Brain microvascular endothelial cell (primary cell): Measurements from ENCODE around the gene IDE.

Experiments
- DNase-seq: peaks from one replicate; pipeline ENCODE4 v3.0.0-alpha.2; 2020
- H3K27ac ChIP-seq: fragments of 250-450 bp; sonication (Bioruptor Pico); 2 replicates; pipeline ENCODE4 v1.5.1; 2020; ENCODE audit warnings: mild to moderate bottlenecking, moderate library complexity
- H3K27me3 ChIP-seq: fragments of 250-450 bp; sonication (Bioruptor Pico); replicated peaks from 2 replicates; pipeline ENCODE4 v1.5.1; 2020; ENCODE audit warnings: mild to moderate bottlenecking
- H3K36me3 ChIP-seq: fragments of 250-450 bp; sonication (Bioruptor Pico); replicated peaks from 2 replicates; pipeline ENCODE4 v1.5.1; 2020; ENCODE audit warnings: mild to moderate bottlenecking
- H3K4me3 ChIP-seq: 2 replicates; pipeline ENCODE4 v1.5.1; 2011; ENCODE audit warnings: low read depth, mild to moderate bottlenecking, control low read depth, low read length, moderate library complexity
- in situ Hi-C: cut with HindIII; loops from 2 replicates; pipeline ENCODE4 v1.10.0; 2017; ENCODE audit warnings: low sequenced_read_pairs, low pct_ligation_motif_present
- TF ChIP-seq, protein P1 (sequence below): IDR thresholded peaks from 2 replicates; pipeline ENCODE4 v1.5.1; 2011; ENCODE audit warnings: low read depth, mild to moderate bottlenecking, moderate library complexity, low read length, control low read depth, inconsistent platforms; ENCODE audit errors: missing control alignments

IDE gene

DNA sequence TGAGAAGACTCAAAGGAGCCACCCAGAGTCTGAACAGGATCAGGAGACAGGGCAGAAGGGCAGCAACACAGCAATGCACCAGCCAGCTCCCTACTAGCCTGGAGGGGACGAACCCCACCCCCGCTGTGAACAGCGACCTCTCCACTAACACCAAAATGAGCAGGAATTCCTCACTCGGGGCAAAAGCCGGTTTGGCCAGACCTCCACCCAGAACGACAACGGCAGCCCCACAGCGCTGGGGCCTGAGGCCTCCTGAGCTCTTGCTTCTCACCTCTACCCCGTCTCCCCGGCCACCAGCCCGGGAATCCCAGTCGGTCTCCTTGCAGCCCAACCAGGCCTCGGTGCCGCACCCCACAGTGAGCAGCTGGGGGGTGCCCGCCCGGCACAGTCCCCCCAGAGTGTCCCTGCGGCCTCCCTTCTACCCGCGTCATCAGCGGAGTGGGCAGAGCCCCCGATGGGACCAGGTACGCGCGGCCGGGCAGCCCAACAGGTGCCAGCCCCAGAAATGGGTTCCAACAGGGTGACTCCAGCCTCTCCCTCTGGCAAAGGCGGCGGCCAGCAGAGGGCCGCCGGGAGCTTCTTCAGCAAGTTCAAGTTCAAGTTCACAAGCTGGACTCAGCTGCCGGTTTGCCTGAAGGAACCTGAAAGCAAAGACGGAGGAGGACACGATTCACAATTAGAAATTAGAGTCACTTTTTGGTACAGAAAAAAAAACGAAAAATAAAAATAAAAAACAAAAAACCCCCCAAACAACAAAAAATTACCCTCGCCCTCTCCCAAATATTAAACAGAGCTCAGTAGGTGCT, 153.9 kb downstream of the IDE start:
- TF ChIP-seq, protein P1, sequence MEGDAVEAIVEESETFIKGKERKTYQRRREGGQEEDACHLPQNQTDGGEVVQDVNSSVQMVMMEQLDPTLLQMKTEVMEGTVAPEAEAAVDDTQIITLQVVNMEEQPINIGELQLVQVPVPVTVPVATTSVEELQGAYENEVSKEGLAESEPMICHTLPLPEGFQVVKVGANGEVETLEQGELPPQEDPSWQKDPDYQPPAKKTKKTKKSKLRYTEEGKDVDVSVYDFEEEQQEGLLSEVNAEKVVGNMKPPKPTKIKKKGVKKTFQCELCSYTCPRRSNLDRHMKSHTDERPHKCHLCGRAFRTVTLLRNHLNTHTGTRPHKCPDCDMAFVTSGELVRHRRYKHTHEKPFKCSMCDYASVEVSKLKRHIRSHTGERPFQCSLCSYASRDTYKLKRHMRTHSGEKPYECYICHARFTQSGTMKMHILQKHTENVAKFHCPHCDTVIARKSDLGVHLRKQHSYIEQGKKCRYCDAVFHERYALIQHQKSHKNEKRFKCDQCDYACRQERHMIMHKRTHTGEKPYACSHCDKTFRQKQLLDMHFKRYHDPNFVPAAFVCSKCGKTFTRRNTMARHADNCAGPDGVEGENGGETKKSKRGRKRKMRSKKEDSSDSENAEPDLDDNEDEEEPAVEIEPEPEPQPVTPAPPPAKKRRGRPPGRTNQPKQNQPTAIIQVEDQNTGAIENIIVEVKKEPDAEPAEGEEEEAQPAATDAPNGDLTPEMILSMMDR: peak; percentile 79
- in situ Hi-C loops: loop anchor here (25.0 kb wide), 1 partner anchor 333 kb away; no protein-coding TSS in a partner anchor
- Histone ChIP-seq H3K36me3 (no peaks in the 10 kb centered on the region), H3K27ac (no peak overlapping the region), H3K4me3 (peak overlapping the region; percentile 37), H3K27me3 (no peaks in the 10 kb centered on the region)
- DNase-seq: peak; percentile 17

DNA sequence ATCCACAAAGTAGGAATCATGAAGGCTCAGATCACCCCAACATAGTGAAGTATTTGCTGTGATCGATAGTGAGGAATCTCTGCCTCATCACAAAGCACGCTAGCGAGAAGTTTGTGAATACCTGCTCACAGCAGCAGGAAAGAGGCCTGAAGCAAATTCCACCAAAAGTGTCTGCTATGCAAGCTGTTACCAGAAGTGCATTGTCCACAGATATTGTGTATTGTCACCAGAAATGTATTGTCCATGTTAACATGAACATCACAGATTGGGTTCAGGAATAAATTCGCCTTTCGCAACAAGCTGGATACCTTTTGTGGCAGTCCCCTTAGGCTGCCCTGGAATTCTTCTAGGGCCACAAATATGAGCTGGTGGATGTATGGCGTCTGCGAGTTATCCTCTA, 155.0 kb downstream of the IDE start:
- TF ChIP-seq, protein P1: no peak
- no peak overlapping the region for H3K27ac ChIP-seq
- no peak for DNase-seq
- H3K27me3 ChIP-seq: no peaks in the 10 kb centered on the region
- no peak overlapping the region for H3K4me3 ChIP-seq
- in situ Hi-C loops: loop anchor here (25.0 kb wide), 1 partner anchor 332 kb away; no protein-coding TSS in a partner anchor
- no peaks in the 10 kb centered on the region for H3K36me3 ChIP-seq

DNA sequence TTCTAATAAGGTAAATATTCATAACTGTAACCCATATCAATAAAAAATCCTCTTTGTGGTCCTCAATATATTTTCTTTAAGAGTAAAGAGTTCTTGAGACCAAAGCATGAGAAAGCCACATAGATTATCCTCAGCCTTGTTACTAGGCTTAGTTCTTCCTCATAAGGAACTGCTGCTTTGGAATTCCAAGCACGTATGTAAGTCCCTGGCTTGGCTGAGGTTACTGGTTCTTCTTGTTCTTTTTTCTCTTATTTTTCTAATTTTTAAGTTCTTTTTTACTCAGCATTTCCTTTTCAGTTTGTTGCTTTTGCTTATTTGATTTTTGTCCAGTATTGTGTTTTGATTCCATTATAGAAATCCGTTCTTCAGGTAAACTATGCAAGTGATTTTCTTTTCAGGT, 155.7 kb downstream of the IDE start:
- no peak overlapping the region for H3K27ac ChIP-seq
- H3K4me3 ChIP-seq: no peak overlapping the region
- no peaks in the 10 kb centered on the region for H3K27me3 ChIP-seq
- in situ Hi-C loops: loop anchor here (25.0 kb wide), 1 partner anchor 331 kb away; no protein-coding TSS in a partner anchor
- no peaks in the 10 kb centered on the region for H3K36me3 ChIP-seq
- no peak for DNase-seq
- TF ChIP-seq, protein P1: no peak

DNA sequence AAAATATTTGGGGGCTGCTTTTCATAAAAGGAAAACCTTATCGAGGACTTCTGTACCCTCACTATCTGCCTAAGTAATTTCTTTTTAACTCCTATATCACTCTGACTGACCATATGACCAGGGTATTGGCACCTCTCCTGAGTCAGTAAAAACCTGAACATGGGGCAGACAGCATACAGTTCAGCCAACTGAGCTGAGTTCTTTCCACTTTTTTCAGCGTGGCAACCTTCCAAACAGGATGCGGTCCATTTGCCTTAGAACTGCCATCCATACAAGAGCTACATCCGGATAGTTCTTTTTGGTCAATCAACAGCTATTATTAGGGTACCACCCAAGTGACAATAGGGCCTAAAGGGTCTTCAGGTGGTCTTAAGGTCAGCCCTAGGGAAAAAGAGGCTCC, 160.4 kb downstream of the IDE start:
- DNase-seq: no peak
- TF ChIP-seq, protein P1: no peak
- in situ Hi-C loops: loop anchor here (25.0 kb wide), 1 partner anchor 326 kb away; no protein-coding TSS in a partner anchor
- no peaks in the 10 kb centered on the region for H3K36me3 ChIP-seq
- no peak overlapping the region for H3K27ac ChIP-seq
- H3K27me3 ChIP-seq: no peaks in the 10 kb centered on the region
- no peak overlapping the region for H3K4me3 ChIP-seq

DNA sequence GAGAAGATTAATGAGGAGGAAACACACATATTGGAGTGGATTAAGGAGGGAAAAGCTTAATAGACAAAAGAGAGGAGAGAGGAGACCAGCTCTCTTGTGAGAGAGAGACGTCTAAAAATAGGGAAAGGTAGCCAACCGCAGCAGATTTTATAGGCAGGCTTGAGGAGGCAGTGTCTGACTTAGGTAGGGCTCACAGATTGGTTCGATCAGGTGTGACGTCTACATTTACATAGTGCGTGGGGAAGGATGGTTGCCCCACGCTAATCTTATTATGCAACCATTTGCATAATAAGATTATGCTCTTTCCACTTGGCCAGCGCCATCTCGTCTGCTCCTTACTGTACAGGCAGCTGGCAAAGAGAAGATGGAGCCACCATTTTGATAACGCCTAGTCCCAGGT, 160.9 kb downstream of the IDE start:
- in situ Hi-C loops: loop anchor here (25.0 kb wide), 1 partner anchor 326 kb away; no protein-coding TSS in a partner anchor
- DNase-seq: no peak
- Histone ChIP-seq H3K27me3 (no peaks in the 10 kb centered on the region), H3K27ac (no peak overlapping the region), H3K4me3 (no peak overlapping the region), H3K36me3 (no peaks in the 10 kb centered on the region)
- TF ChIP-seq, protein P1: no peak
